GM12874 (cell line): ENCODE results near the gene FRMD4A.

ENCODE experiments used
- CTCF ChIP-seq: IDR thresholded peaks from 2 replicates; pipeline ENCODE4 v1.5.1; 2011; ENCODE audit warnings: low read depth, mild to moderate bottlenecking, control low read depth, low read length, moderate library complexity; ENCODE audit not compliant: insufficient read depth

The FRMD4A gene

DNA sequence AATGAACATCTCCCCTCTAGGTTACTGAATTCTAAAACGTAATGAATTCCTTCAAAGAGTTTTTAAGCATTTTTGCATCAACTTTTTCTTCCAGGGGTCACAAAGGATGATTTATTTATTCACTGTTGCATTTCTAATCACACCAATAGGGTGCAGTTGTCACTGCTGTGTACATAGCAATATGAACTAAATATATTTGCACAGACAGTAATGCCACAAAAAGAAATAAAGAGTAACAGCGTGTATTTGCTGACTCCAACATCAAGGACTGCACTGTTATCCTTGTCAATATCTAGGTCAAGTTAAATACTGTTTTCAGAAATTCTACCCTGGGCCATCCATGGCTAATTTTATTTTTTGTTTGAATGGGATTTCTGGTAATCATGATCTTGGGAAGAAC, 138.0 kb downstream of the FRMD4A start:
- no peak for TF ChIP-seq CTCF

DNA sequence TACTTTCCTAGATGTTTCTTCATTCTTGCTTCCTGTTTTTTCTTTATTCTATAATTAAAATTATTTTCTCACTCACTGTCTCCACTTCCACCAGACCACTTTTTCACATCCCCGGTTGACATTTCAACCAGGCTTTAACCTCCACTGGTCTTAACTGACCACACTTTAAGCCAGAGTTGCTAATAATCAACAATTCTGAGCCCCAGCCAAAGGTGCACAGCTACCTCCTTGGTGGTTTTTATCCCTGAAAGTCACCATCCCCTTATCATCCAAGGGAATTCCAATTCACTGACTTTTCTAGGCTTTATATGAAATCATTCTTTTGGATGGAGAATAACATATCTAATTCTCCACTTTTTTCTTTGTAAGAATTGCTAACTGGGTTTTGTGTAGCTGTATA, 138.9 kb downstream of the FRMD4A start:
- TF ChIP-seq CTCF, result no peak

DNA sequence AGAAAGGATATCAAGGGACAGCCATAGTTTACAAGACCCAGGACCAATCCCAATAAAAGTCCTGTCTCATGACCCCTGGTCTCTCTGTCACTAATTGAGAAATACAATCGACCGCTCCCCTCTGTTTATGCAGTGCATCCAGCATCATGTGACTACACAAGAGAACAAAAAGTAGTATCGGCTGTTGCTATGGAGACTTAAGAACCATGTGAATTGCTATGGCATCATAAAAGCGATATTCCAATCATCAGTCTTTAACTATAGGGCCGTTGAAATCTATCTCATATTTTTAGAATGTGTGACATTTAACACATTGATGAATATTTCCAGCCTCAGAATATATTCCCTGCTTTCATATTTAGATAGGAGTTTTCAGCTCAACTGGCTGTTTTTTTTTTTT, 139.3 kb downstream of the FRMD4A start:
- no peak for TF ChIP-seq CTCF

- TF ChIP-seq CTCF, result no peak
These were observed 140.0 kb downstream of the FRMD4A start for GRCh38 chr10:14190702-14191101.

DNA sequence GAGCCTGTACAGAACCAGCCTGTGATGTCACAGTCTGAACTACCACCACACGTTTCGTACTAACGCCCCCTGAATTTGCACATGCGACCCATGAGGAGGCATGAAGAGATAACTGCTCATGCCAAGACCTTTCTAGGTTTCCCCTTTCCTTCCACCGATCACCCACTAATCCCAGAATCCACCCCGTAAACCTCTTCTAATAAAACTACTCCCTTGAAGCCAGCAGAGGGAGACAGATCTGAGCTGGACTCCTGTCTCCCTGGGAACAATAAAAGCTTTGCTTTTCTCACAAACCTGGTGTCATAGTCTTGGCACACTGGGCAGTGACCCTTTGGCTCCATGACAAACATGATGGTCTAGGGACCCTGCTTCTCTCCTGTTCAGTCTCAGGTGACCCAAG, 144.5 kb downstream of the FRMD4A start:
- TF ChIP-seq CTCF, result peak; percentile 28; the same call in 1 of the 2 replicates

DNA sequence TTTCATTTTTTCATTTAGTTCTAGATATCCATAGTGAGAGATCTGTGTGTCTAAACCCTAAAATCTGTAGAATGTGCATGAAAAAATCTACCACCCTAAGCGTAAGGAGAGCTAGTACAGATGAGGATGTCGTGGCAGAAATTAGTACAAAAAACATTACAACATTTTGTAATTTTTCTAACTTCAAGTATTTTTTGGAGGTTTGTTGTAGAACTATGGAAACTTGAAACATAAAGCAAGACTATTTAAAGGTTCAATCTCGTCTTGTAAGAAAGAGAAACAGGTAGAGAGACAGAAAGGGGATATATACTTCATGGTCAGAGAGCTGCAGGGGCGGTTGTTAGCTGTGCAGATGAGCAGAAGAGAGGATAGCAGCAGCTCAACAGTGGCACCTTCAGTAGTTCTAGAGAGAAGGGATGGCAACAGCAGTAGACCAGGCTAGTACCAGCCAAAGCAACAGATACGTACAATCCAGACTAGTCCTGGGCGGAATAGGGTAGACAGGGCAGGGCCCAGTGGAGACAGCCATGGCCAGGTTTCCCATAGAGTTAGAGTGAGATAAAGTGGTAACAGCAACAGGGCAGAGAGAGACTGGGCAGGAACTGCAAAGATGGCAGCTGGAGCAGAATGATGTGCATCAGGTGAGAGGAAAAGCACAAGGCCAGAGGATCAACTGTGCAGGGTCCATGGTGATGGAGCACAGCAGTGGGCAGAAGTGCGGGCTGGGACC, 145.2 kb downstream of the FRMD4A start:
- TF ChIP-seq CTCF, result no peak

- no peak for TF ChIP-seq CTCF
These were observed 145.8 kb downstream of the FRMD4A start for GRCh38 chr10:14184841-14185315.
